Smooth muscle cell (in vitro differentiated cells): Measurements from ENCODE around the gene CSNK1D. TPM values are rescaled to one million over a fixed set of nuclear protein-coding genes. Genes with fewer than 3 reads are reported as not detected.

Experiments
- DNase-seq: peaks from one replicate; lab custom pipeline; 2025; ENCODE audit not compliant: unreplicated experiment; lab: John Stamatoyannopoulos, UW
- H2AFZ ChIP-seq: fragments of 200-600 bp; sonication (generic); 2 replicates; pipeline ENCODE4 v1.6.0; 2016; ENCODE audit warnings: antibody characterized with exemption, low read depth, mild to moderate bottlenecking
- H3F3A ChIP-seq: fragments of 200-600 bp; sonication (generic); 2 replicates; pipeline ENCODE4 v1.6.0; 2017; ENCODE audit warnings: antibody characterized with exemption, low read depth
- H3K27ac ChIP-seq: fragments of 200-600 bp; sonication (generic); 2 replicates; pipeline ENCODE4 v1.5.1; 2016; ENCODE audit warnings: low read depth, mild to moderate bottlenecking
- H3K27me3 ChIP-seq: fragments of 200-600 bp; sonication (generic); 2 replicates; pipeline ENCODE4 v1.6.1; 2016; ENCODE audit warnings: low read depth, mild to moderate bottlenecking
- H3K36me3 ChIP-seq: fragments of 200-600 bp; sonication (generic); 2 replicates; pipeline ENCODE4 v1.5.1; 2016; ENCODE audit warnings: low read depth
- H3K4me1 ChIP-seq: fragments of 200-600 bp; sonication (generic); 2 replicates; pipeline ENCODE4 v1.5.1; 2016; ENCODE audit warnings: low read depth
- H3K4me2 ChIP-seq: fragments of 200-600 bp; sonication (generic); 2 replicates; pipeline ENCODE4 v1.6.0; 2016; ENCODE audit warnings: mild to moderate bottlenecking
- H3K4me3 ChIP-seq: fragments of 200-600 bp; sonication (generic); 2 replicates; pipeline ENCODE4 v1.5.1; 2016; ENCODE audit warnings: mild to moderate bottlenecking
- H3K79me2 ChIP-seq: fragments of 200-600 bp; sonication (generic); 2 replicates; pipeline ENCODE4 v1.6.0; 2016; ENCODE audit warnings: low read depth, mild to moderate bottlenecking
- H3K9ac ChIP-seq: fragments of 200-600 bp; sonication (generic); 2 replicates; pipeline ENCODE4 v1.6.0; 2016; ENCODE audit warnings: low read depth
- H3K9me3 ChIP-seq: fragments of 200-600 bp; sonication (generic); replicated peaks from 2 replicates; pipeline ENCODE4 v1.5.1; 2016; ENCODE audit warnings: low read depth
- H4K20me1 ChIP-seq: fragments of 200-600 bp; sonication (generic); 2 replicates; pipeline ENCODE4 v1.6.0; 2016; ENCODE audit warnings: low read depth
- CTCF ChIP-seq: fragments of 200-600 bp; sonication (generic); IDR thresholded peaks from 2 replicates; pipeline ENCODE4 v1.5.1; 2017; ENCODE audit warnings: borderline replicate concordance, mild to moderate bottlenecking, antibody characterized with exemption; ENCODE audit not compliant: insufficient read depth, poor library complexity, severe bottlenecking
- WGBS: methylation state at CpG from one replicate; pipeline ENCODE4 v1.1.7; 2016; ENCODE audit warnings: low lambda C conversion rate; 5-methylcytosine and 5-hydroxymethylcytosine counted together
- polyA plus RNA-seq: library from polyadenylated mRNA; unstranded; fragments of >200 nt; fragmentation: Nextera tagmentation; extraction: Ambion mirVana; gene quantifications from 2 replicates; pipeline ENCODE4 v1.2.1, GENCODE V29; 2016
- total RNA-seq: library from RNA; depleted of rRNA; stranded (reverse); fragments of >200 nt; gene quantifications from 2 replicates; pipeline ENCODE4 v1.2.3, GENCODE V29; 2014

CSNK1D gene
- total and polyA plus RNA-seq, 2 experiments from 2014 or later, result 51.6 to 135 TPM

- no peak for DNase-seq
- WGBS, result 92% methylated on average over 8 of the region's 8 CpGs
- no peaks in the 10 kb centered on the region for H4K20me1 ChIP-seq
- no peak overlapping the region for H2AFZ ChIP-seq
- no peak overlapping the region for H3K4me2 ChIP-seq
- no peaks in the 10 kb centered on the region for H3F3A ChIP-seq
- H3K9me3 ChIP-seq, result no peaks in the 10 kb centered on the region
- H3K79me2 ChIP-seq, result no peaks in the 10 kb centered on the region
- TF ChIP-seq CTCF, result no peak
- H3K4me3 ChIP-seq, result no peak overlapping the region
- no peak overlapping the region for H3K27ac ChIP-seq
- no peak overlapping the region for H3K9ac ChIP-seq
- no peaks in the 10 kb centered on the region for H3K4me1 ChIP-seq
- no peaks in the 10 kb centered on the region for H3K36me3 ChIP-seq
- H3K27me3 ChIP-seq, result no peaks in the 10 kb centered on the region
Observed at GRCh38 chr17:82280537-82280936, 7.0 kb upstream of the CSNK1D start.

GRCh38 chr17:82278786-82279391 lies 5.4 kb upstream of the CSNK1D start:
- no peak overlapping the region for H3K4me3 ChIP-seq
- H3K27me3 ChIP-seq, result no peaks in the 10 kb centered on the region
- no peak overlapping the region for H2AFZ ChIP-seq

GRCh38 chr17:82278308-82278707 lies 4.8 kb upstream of the CSNK1D start:
- Histone ChIP-seq H3K27ac (no peak overlapping the region), H3K27me3 (no peaks in the 10 kb centered on the region), H3K36me3 (no peaks in the 10 kb centered on the region), H2AFZ (no peak overlapping the region), H3K4me1 (peaks cover 5% of the 10 kb centered on the region), H3K4me3 (no peak overlapping the region), H3K9me3 (no peaks in the 10 kb centered on the region), H3K4me2 (no peak overlapping the region), H3K79me2 (peaks cover 1% of the 10 kb centered on the region), H4K20me1 (no peaks in the 10 kb centered on the region), H3K9ac (no peak overlapping the region), H3F3A (no peaks in the 10 kb centered on the region)
- DNase-seq, result no peak
- WGBS, result 89% methylated on average over 9 of the region's 9 CpGs
- no peak for TF ChIP-seq CTCF

More at GRCh38 chr17:82278786-82279391, 5.4 kb upstream of the CSNK1D start:
- Histone ChIP-seq H3K36me3 (no peaks in the 10 kb centered on the region), H3F3A (no peaks in the 10 kb centered on the region), H3K9ac (no peak overlapping the region), H3K79me2 (no peaks in the 10 kb centered on the region), H3K4me1 (peaks cover 2% of the 10 kb centered on the region), H3K4me2 (no peak overlapping the region), H3K27ac (no peak overlapping the region), H4K20me1 (no peaks in the 10 kb centered on the region), H3K9me3 (no peaks in the 10 kb centered on the region)
- TF ChIP-seq CTCF, result no peak
- DNase-seq, result no peak
- WGBS, result 87% methylated on average over 16 of the region's 16 CpGs

GRCh38 chr17:82277851-82278250 lies 4.4 kb upstream of the CSNK1D start:
- Histone ChIP-seq H3F3A (no peaks in the 10 kb centered on the region), H3K27ac (no peak overlapping the region), H3K9me3 (no peaks in the 10 kb centered on the region), H3K79me2 (peaks cover 6% of the 10 kb centered on the region), H3K4me1 (peaks cover 5% of the 10 kb centered on the region), H2AFZ (no peak overlapping the region), H4K20me1 (no peaks in the 10 kb centered on the region), H3K36me3 (no peaks in the 10 kb centered on the region), H3K9ac (no peak overlapping the region), H3K4me2 (no peak overlapping the region), H3K27me3 (no peaks in the 10 kb centered on the region), H3K4me3 (no peak overlapping the region)
- TF ChIP-seq CTCF, result no peak
- no peak for DNase-seq
- 83% methylated on average over 12 of the region's 12 CpGs for WGBS
